MM.1S (cell line): ENCODE data around the gene MINDY4.

ENCODE experiments used
- DNase-seq: peaks from one replicate; pipeline ENCODE4 v3.0.0-alpha.2; 2015
- H2AFZ ChIP-seq: fragments of 300-600 bp; sonication (generic); 2 replicates; pipeline ENCODE4 v1.6.0; 2016; ENCODE audit warnings: antibody characterized with exemption, low read length
- H3F3A ChIP-seq: fragments of 300-600 bp; sonication (generic); 2 replicates; pipeline ENCODE4 v1.6.1; 2016; ENCODE audit warnings: mild to moderate bottlenecking, antibody characterized with exemption, low read length, moderate library complexity, mixed read lengths; ENCODE audit not compliant: insufficient read depth
- H3K27ac ChIP-seq: fragments of 300-600 bp; sonication (generic); 2 replicates; pipeline ENCODE4 v1.5.1; 2016; ENCODE audit warnings: mild to moderate bottlenecking, low read length
- H3K27me3 ChIP-seq: fragments of 300-600 bp; sonication (generic); replicated peaks from 2 replicates; pipeline ENCODE4 v1.6.0; 2016; ENCODE audit warnings: low read length; ENCODE audit not compliant: insufficient read depth
- H3K36me3 ChIP-seq: fragments of 300-600 bp; sonication (generic); replicated peaks from 2 replicates; pipeline ENCODE4 v1.6.1; 2016; ENCODE audit warnings: mild to moderate bottlenecking, low read length, mixed read lengths; ENCODE audit not compliant: insufficient read depth
- H3K4me1 ChIP-seq: fragments of 300-600 bp; sonication (generic); 2 replicates; pipeline ENCODE4 v1.6.1; 2016; ENCODE audit warnings: low read length, mixed read lengths
- H3K4me2 ChIP-seq: fragments of 300-600 bp; sonication (generic); 2 replicates; pipeline ENCODE4 v1.6.0; 2016; ENCODE audit warnings: low read depth, low read length
- H3K4me3 ChIP-seq: fragments of 300-600 bp; sonication (generic); 2 replicates; pipeline ENCODE4 v1.5.1; 2016; ENCODE audit warnings: low read length, mixed read lengths
- H3K79me2 ChIP-seq: fragments of 300-600 bp; sonication (generic); 2 replicates; pipeline ENCODE4 v1.6.1; 2016; ENCODE audit warnings: mixed run types, low read length, mixed read lengths
- H3K9ac ChIP-seq: fragments of 300-600 bp; sonication (generic); 2 replicates; pipeline ENCODE4 v1.6.1; 2016; ENCODE audit warnings: low read length, mixed read lengths
- H3K9me2 ChIP-seq: fragments of 300-600 bp; sonication (generic); replicated peaks from 2 replicates; pipeline ENCODE4 v1.6.1; 2016; ENCODE audit warnings: mild to moderate bottlenecking, low read length, mixed read lengths; ENCODE audit not compliant: insufficient read depth
- H3K9me3 ChIP-seq: fragments of 300-600 bp; sonication (generic); replicated peaks from 2 replicates; pipeline ENCODE4 v1.6.1; 2016; ENCODE audit warnings: mild to moderate bottlenecking, low read length, mixed read lengths; ENCODE audit not compliant: insufficient read depth
- H4K20me1 ChIP-seq: fragments of 300-600 bp; sonication (generic); 2 replicates; pipeline ENCODE4 v1.6.1; 2016; ENCODE audit warnings: mild to moderate bottlenecking, low read length, moderate library complexity, mixed read lengths; ENCODE audit not compliant: insufficient read depth
- CTCF ChIP-seq: fragments of 300-600 bp; sonication (generic); IDR thresholded peaks from 2 replicates; pipeline ENCODE4 v1.5.1; 2016; ENCODE audit warnings: antibody characterized with exemption, low read length, mixed read lengths
- EZH2 ChIP-seq: fragments of 300-600 bp; sonication (generic); optimal IDR thresholded peaks from 2 replicates; pipeline ENCODE3; 2017; ENCODE audit warnings: low read depth, mild to moderate bottlenecking, antibody characterized with exemption, low read length, mixed read lengths
- EZH2phosphoT487 ChIP-seq: fragments of 300-600 bp; sonication (generic); IDR thresholded peaks from 2 replicates; pipeline ENCODE4 v1.6.1; 2018; ENCODE audit warnings: antibody characterized with exemption, low read length

The MINDY4 gene

GRCh38 chr7:30866939-30867338 is 95.7 kb downstream of the MINDY4 start:
- Histone ChIP-seq H3K27me3 (no peaks in the 10 kb centered on the region), H3K9ac (no peak overlapping the region), H3K36me3 (no peaks in the 10 kb centered on the region), H4K20me1 (no peaks in the 10 kb centered on the region), H3K27ac (no peak overlapping the region), H3F3A (no peaks in the 10 kb centered on the region), H3K4me3 (no peak overlapping the region), H3K9me2 (no peaks in the 10 kb centered on the region), H3K79me2 (no peaks in the 10 kb centered on the region), H3K4me2 (no peak overlapping the region), H2AFZ (no peak overlapping the region), H3K4me1 (no peaks in the 10 kb centered on the region), H3K9me3 (no peaks in the 10 kb centered on the region)
- no peak for DNase-seq
- no peak for TF ChIP-seq EZH2phosphoT487
- TF ChIP-seq EZH2: no peak
- TF ChIP-seq CTCF: no peak

- Histone ChIP-seq H3F3A (no peaks in the 10 kb centered on the region), H3K4me3 (no peak overlapping the region), H3K4me1 (no peaks in the 10 kb centered on the region), H3K9me3 (no peaks in the 10 kb centered on the region), H3K36me3 (no peaks in the 10 kb centered on the region), H3K9ac (no peak overlapping the region), H2AFZ (no peak overlapping the region), H3K27ac (no peak overlapping the region), H3K79me2 (no peaks in the 10 kb centered on the region), H4K20me1 (no peaks in the 10 kb centered on the region), H3K9me2 (no peaks in the 10 kb centered on the region), H3K4me2 (no peak overlapping the region), H3K27me3 (no peaks in the 10 kb centered on the region)
- TF ChIP-seq EZH2: no peak
- TF ChIP-seq EZH2phosphoT487: no peak
- no peak for TF ChIP-seq CTCF
- DNase-seq: no peak
These were observed 96.3 kb downstream of the MINDY4 start for GRCh38 chr7:30867483-30867882.

GRCh38 chr7:30869794-30870611 is 98.8 kb downstream of the MINDY4 start:
- H3F3A ChIP-seq: no peaks in the 10 kb centered on the region
- no peak overlapping the region for H3K4me3 ChIP-seq
- H3K79me2 ChIP-seq: no peaks in the 10 kb centered on the region
- H3K27ac ChIP-seq: no peak overlapping the region
- no peak for TF ChIP-seq EZH2
- TF ChIP-seq CTCF: no peak
- TF ChIP-seq EZH2phosphoT487: no peak
- no peaks in the 10 kb centered on the region for H3K4me1 ChIP-seq
- no peaks in the 10 kb centered on the region for H3K9me3 ChIP-seq
- H2AFZ ChIP-seq: no peak overlapping the region
- H3K9ac ChIP-seq: no peak overlapping the region
- no peak for DNase-seq
- H4K20me1 ChIP-seq: no peaks in the 10 kb centered on the region
- no peaks in the 10 kb centered on the region for H3K27me3 ChIP-seq
- no peaks in the 10 kb centered on the region for H3K9me2 ChIP-seq
- H3K4me2 ChIP-seq: no peak overlapping the region
- no peaks in the 10 kb centered on the region for H3K36me3 ChIP-seq
